ENCODE results near the gene ADGRD2.

DNA sequence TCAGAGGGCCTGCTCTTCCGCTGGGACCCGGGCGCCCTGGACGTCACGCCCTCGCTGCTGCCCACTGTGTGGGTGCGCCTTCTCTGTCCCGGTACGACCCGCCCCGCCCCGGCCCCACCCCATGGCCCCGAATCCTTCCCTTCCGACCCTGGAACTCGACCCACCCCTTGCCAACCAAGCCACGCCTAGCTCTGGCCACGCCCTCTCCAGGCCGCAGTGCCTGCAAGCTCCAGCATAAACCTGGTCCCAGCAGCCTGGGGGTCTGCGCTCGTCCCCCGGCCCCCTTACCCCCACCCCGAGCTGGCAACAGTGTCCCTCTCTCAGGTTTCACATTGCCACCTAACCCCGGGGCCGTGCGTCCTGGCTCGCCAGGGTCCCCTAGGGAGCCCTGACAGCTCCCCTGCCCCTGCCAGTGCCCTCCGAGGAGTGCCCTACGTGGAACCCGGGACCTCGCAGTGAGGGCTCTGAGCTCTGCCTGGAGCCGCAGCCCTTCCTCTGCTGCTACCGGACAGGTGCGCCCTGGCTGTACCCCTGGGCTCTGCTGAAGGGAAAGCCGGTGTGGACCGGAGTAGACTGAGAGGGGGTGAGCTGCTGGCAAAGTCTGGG is 3.4 kb downstream of the ADGRD2 start:
- no peak for TF ChIP-seq RAD21 (IDR thresholded peaks at IDR 0.05)
- TF ChIP-seq, protein P1, sequence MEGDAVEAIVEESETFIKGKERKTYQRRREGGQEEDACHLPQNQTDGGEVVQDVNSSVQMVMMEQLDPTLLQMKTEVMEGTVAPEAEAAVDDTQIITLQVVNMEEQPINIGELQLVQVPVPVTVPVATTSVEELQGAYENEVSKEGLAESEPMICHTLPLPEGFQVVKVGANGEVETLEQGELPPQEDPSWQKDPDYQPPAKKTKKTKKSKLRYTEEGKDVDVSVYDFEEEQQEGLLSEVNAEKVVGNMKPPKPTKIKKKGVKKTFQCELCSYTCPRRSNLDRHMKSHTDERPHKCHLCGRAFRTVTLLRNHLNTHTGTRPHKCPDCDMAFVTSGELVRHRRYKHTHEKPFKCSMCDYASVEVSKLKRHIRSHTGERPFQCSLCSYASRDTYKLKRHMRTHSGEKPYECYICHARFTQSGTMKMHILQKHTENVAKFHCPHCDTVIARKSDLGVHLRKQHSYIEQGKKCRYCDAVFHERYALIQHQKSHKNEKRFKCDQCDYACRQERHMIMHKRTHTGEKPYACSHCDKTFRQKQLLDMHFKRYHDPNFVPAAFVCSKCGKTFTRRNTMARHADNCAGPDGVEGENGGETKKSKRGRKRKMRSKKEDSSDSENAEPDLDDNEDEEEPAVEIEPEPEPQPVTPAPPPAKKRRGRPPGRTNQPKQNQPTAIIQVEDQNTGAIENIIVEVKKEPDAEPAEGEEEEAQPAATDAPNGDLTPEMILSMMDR (IDR thresholded peaks at IDR 0.05; ENCODE audit: low read depth, low read length, missing input control) = no peak
- no peak for TF ChIP-seq GABPA (IDR thresholded peaks at IDR 0.05 in 1 of 2, conservative IDR thresholded peaks at IDR 0.05 in 1 of 2)
- TF ChIP-seq, protein P2, sequence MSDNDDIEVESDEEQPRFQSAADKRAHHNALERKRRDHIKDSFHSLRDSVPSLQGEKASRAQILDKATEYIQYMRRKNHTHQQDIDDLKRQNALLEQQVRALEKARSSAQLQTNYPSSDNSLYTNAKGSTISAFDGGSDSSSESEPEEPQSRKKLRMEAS (IDR thresholded peaks at IDR 0.05) = no peak
- TF ChIP-seq FOXA1 (IDR thresholded peaks at IDR 0.05) = no peak
